B cell (primary cell): ENCODE data around the gene CYTH2. TPM values are rescaled to one million over a fixed set of nuclear protein-coding genes. Genes with fewer than 3 reads are reported as not detected.

ENCODE experiments used
- ATAC-seq: fragments of 200-7000 bp; cut with Tn5 transposase; one replicate; pipeline ENCODE4 v1.10.0; 2021; ENCODE audit warnings: low read depth, mild to moderate bottlenecking, moderate number of reproducible peaks, moderate library complexity
- CTCF ChIA-PET: fragments of 350-600 bp; sonication (Branson Sonifier 250); formaldehyde crosslinking; loops from one replicate; lab custom pipeline; 2021; ENCODE audit warnings: antibody characterized with exemption, inconsistent platforms; lab: Charles Lee
- POLR2A ChIA-PET: fragments of 350-600 bp; sonication (Branson Sonifier 250); formaldehyde crosslinking; loops from one replicate; lab custom pipeline; 2021; ENCODE audit warnings: antibody characterized with exemption; lab: Charles Lee
- DNase-seq: peaks from one replicate; pipeline ENCODE4 v3.0.0; 2013
- H2AFZ ChIP-seq: 2 replicates; pipeline ENCODE4 v1.6.1; 2012; ENCODE audit warnings: mild to moderate bottlenecking, low read depth, low read length; ENCODE audit not compliant: insufficient read depth, poor library complexity, severe bottlenecking
- H3K27ac ChIP-seq, 2 donors: 1 replicate in 1 of 2; 2 replicates in 1 of 2; pipeline ENCODE4 v1.5.1; 2012 to 2013; ENCODE audit warnings: low read length in 2 of 2, mild to moderate bottlenecking in 2 of 2, moderate library complexity in 1 of 2
- H3K27me3 ChIP-seq, 4 experiments: fragments of 200-600 bp in 1 of 4; sonication (generic) in 1 of 4; replicated peaks in 1 of 4; 1 replicate in 2 of 4; 2 replicates in 2 of 4; pipeline versions ENCODE4 v1.6.1 to v1.7.0; 2013 to 2016; ENCODE audit warnings: low read length in 3 of 4, mild to moderate bottlenecking in 2 of 4, mixed read lengths in 1 of 4, moderate library complexity in 1 of 4; ENCODE audit not compliant: insufficient read depth in 4 of 4, control insufficient read depth in 3 of 4; ENCODE audit errors: control extremely low read depth in 1 of 4
- H3K36me3 ChIP-seq, 2 experiments: replicated peaks in 1 of 2; 1 replicate in 1 of 2; 2 replicates in 1 of 2; pipeline versions ENCODE4 v1.6.1 to v1.7.1; 2013; ENCODE audit warnings: low read length in 1 of 2; ENCODE audit not compliant: insufficient read depth in 2 of 2, control insufficient read depth in 1 of 2; ENCODE audit errors: control extremely low read depth in 1 of 2, extremely low read depth in 1 of 2
- H3K4me1 ChIP-seq, 2 donors: fragments of 200-600 bp in 1 of 2; sonication (generic) in 1 of 2; 1 replicate in 1 of 2; 2 replicates in 1 of 2; pipeline versions ENCODE4 v1.5.1 to v1.6.1; 2013 to 2017; ENCODE audit warnings: low read length in 2 of 2; ENCODE audit not compliant: control insufficient read depth in 2 of 2, insufficient read depth in 2 of 2
- H3K4me2 ChIP-seq: replicated peaks from 2 replicates; pipeline ENCODE3; 2012; ENCODE audit warnings: mild to moderate bottlenecking, low read depth, low read length; ENCODE audit not compliant: poor library complexity, severe bottlenecking
- H3K4me3 ChIP-seq, 5 experiments: fragments of 200-600 bp in 1 of 5; sonication (generic) in 1 of 5; 1 replicate in 3 of 5; 2 replicates in 2 of 5; pipeline versions ENCODE4 v1.5.1 to v1.7.0; 2011 to 2016; ENCODE audit warnings: low read length in 4 of 5, mild to moderate bottlenecking in 4 of 5, low read depth in 2 of 5, control low read depth in 1 of 5, moderate library complexity in 1 of 5; ENCODE audit not compliant: insufficient read depth in 1 of 5; ENCODE audit errors: control extremely low read depth in 1 of 5, extremely low read depth in 1 of 5
- H3K79me2 ChIP-seq: fragments of 200-600 bp; sonication (generic); one replicate; pipeline ENCODE4 v1.6.0; 2016; ENCODE audit warnings: low read length; ENCODE audit not compliant: control insufficient read depth, insufficient read depth
- H3K9ac ChIP-seq: fragments of 200-600 bp; sonication (generic); 2 replicates; pipeline ENCODE4 v1.6.1; 2017; ENCODE audit warnings: mild to moderate bottlenecking, low read length, moderate library complexity
- H3K9me3 ChIP-seq, 3 donors: one replicate each; pipeline versions ENCODE4 v1.6.1 to v1.7.1; 2013; ENCODE audit warnings: low read length in 2 of 3; ENCODE audit not compliant: control insufficient read depth in 2 of 3, insufficient read depth in 1 of 3; ENCODE audit errors: control extremely low read depth in 1 of 3
- H4K20me1 ChIP-seq: 2 replicates; pipeline ENCODE4 v1.6.0; 2012; ENCODE audit warnings: mild to moderate bottlenecking, low read length; ENCODE audit not compliant: insufficient read depth, control insufficient read depth, poor library complexity, severe bottlenecking
- H3K27ac Mint-ChIP-seq: one replicate; pipeline ENCODE4 v1.8.0; 2021; ENCODE audit warnings: mixed read lengths
- H3K27me3 Mint-ChIP-seq: one replicate; pipeline ENCODE4 v1.8.0; 2021; ENCODE audit warnings: mixed read lengths
- H3K4me1 Mint-ChIP-seq: one replicate; pipeline ENCODE4 v1.8.0; 2021; ENCODE audit warnings: mixed read lengths
- H3K4me3 Mint-ChIP-seq: one replicate; pipeline ENCODE4 v1.8.0; 2021; ENCODE audit warnings: mixed read lengths
- H3K9me3 Mint-ChIP-seq: one replicate; pipeline ENCODE4 v1.8.0; 2022; ENCODE audit warnings: mixed read lengths; ENCODE audit not compliant: insufficient read depth
- EZH2 ChIP-seq: IDR thresholded peaks from 2 replicates; pipeline ENCODE4 v1.6.1; 2012; ENCODE audit warnings: borderline replicate concordance, low read depth, mild to moderate bottlenecking, moderate library complexity, low read length; ENCODE audit not compliant: insufficient read depth, poor library complexity, severe bottlenecking
- WGBS: methylation state at CpG from one replicate; pipeline ENCODE4 v1.1.5; 2013; ENCODE audit warnings: missing lambda C conversion rate; ENCODE audit not compliant: insufficient coverage; 5-methylcytosine and 5-hydroxymethylcytosine counted together
- intact Hi-C: fragments of 100-400 bp; cut with micrococcal nuclease; formaldehyde crosslinking; loops from one replicate; pipeline ENCODE4 v1.10.0; 2022
- polyA plus RNA-seq: library from polyadenylated mRNA; depleted of rRNA; stranded (reverse); fragments of >200 nt; gene quantifications from 2 replicates; pipeline ENCODE4 v1.2.3, GENCODE V29; 2012
- total RNA-seq, 2 donors: library from RNA; stranded (reverse); fragments of 120-200 nt in 1 of 2; gene quantifications; 1 replicate in 1 of 2; 2 replicates in 1 of 2; pipeline versions ENCODE4 v1.2.3 to v1.2.4, GENCODE V29; 2013 to 2022
- TF ChIP-seq, protein P1 (sequence below): fragments of 200-600 bp; IDR thresholded peaks from one replicate; pipeline ENCODE4 v1.8.0; 2022; ENCODE audit warnings: antibody characterized with exemption, mild to moderate bottlenecking

CYTH2 gene
- total and polyA plus RNA-seq, 2 donors (not counting 1 experiment from before 2014, with no cell fraction given), result 40.7 to 56.0 TPM

DNA sequence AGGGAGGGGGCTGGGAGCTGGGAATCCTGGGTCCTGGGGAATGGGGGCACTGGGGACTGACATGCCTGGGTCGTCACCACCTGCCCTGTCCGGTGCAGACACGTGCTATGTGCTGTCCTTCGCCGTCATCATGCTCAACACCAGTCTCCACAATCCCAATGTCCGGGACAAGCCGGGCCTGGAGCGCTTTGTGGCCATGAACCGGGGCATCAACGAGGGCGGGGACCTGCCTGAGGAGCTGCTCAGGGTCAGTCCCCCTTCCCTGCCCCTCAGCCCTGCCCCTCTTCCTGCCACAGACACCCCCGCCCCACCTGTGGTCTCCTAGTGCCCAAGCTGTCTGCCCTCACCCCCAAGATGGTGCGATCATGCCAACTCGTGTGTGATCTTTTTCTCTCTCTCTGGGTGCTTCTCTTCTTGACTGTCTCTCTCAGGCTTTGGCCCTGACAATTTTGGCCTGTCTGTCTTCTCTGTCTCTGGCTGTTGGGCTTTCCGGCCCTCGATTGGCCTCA, 5.0 kb downstream of the CYTH2 start:
- H3K4me3 ChIP-seq, result no peak overlapping the region
- no peak overlapping the region for H3K4me3 Mint-ChIP-seq
- H3K27ac Mint-ChIP-seq, result no peak overlapping the region
- H3K27me3 ChIP-seq, result no peaks in the 10 kb centered on the region
- no peak overlapping the region for H3K9ac ChIP-seq
- ChIA-PET CTCF (no interaction called here), POLR2A (interaction anchor here (0.6 kb wide), 1 partner anchor 639 kb away, joined by 3 read pairs; no protein-coding TSS in a partner anchor)
- H3K4me1 ChIP-seq, result peaks cover 5 to 8% of the 10 kb centered on the region in 2 donors
- H3K27ac ChIP-seq, result no peak overlapping the region
- H4K20me1 ChIP-seq, result peaks cover 9% of the 10 kb centered on the region
- peaks cover 2 to 49% of the 10 kb centered on the region in 2 experiments for H3K36me3 ChIP-seq
- no peaks in the 10 kb centered on the region for H3K9me3 Mint-ChIP-seq
- no peaks in the 10 kb centered on the region for H3K27me3 Mint-ChIP-seq
- peaks cover 11% of the 10 kb centered on the region for H3K79me2 ChIP-seq
- 94% methylated on average over 16 of the region's 16 CpGs for WGBS
- peaks cover 12% of the 10 kb centered on the region for H3K4me1 Mint-ChIP-seq
- DNase-seq (no peak), ATAC-seq (no peak)
- intact Hi-C loops, result no loop called here
- no peak overlapping the region for H2AFZ ChIP-seq
- TF ChIP-seq, protein P1, sequence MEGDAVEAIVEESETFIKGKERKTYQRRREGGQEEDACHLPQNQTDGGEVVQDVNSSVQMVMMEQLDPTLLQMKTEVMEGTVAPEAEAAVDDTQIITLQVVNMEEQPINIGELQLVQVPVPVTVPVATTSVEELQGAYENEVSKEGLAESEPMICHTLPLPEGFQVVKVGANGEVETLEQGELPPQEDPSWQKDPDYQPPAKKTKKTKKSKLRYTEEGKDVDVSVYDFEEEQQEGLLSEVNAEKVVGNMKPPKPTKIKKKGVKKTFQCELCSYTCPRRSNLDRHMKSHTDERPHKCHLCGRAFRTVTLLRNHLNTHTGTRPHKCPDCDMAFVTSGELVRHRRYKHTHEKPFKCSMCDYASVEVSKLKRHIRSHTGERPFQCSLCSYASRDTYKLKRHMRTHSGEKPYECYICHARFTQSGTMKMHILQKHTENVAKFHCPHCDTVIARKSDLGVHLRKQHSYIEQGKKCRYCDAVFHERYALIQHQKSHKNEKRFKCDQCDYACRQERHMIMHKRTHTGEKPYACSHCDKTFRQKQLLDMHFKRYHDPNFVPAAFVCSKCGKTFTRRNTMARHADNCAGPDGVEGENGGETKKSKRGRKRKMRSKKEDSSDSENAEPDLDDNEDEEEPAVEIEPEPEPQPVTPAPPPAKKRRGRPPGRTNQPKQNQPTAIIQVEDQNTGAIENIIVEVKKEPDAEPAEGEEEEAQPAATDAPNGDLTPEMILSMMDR, result no peak
- TF ChIP-seq EZH2, result no peak
- no peak overlapping the region for H3K4me2 ChIP-seq
- no peaks in the 10 kb centered on the region for H3K9me3 ChIP-seq

DNA sequence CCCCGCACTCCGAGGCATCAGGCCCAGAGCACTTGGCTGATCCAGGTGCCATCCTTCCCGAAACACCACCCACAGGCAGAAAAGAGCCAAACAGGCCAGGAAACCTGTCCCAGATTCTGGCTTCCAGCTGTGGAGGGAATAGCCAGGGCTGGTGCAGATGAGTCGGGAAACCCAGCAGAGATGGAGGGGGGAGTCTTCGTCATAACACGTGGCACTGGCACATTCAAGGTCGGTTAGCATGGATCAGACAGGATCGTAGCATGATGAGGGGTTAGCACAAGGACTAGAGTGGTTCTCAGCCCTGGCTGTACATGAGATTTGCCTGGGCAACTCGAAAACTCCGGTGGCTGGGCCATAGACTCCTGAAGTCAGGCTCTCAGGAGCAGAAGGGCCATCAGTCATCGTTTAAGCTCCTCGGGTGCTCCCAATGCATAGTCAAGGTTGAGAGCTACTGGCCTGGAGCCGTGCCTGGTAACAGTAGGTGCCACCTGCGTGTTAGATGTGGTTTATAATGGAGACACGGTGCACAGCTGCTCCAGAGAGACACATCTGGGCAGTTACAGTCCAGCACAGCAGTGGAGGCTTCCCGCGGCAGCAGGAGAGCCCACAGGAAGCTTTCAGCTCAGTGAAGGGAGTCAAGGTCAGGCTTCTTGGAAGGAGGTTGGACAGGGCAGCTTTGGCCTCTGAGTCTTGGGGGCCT, 6.3 kb downstream of the CYTH2 start:
- CTCF ChIA-PET, result interaction anchor here (0.6 to 1.2 kb wide), 2 partner anchors 12 to 14 kb away, joined by 3 to 4 read pairs; no protein-coding TSS in a partner anchor
- intact Hi-C loops, result no loop called here
- H3K9me3 ChIP-seq, result peaks cover 0 to 4% (median 0%) of the 10 kb centered on the region in 3 donors
- no peak overlapping the region for H3K4me2 ChIP-seq
- no peaks in the 10 kb centered on the region for H3K9me3 Mint-ChIP-seq
- POLR2A ChIA-PET, result no interaction called here
- no peak overlapping the region for H3K9ac ChIP-seq
- H2AFZ ChIP-seq, result no peak overlapping the region
- ATAC-seq (no peak), DNase-seq (no peak)
- peaks cover under 1% of the 10 kb centered on the region for H4K20me1 ChIP-seq
- no peaks in the 10 kb centered on the region for H3K79me2 ChIP-seq
- peaks cover 0 to 4% of the 10 kb centered on the region in 2 donors for H3K4me1 ChIP-seq
- no peaks in the 10 kb centered on the region for H3K27me3 ChIP-seq
- H3K27me3 Mint-ChIP-seq, result no peaks in the 10 kb centered on the region
- TF ChIP-seq EZH2, result no peak
- TF ChIP-seq, protein P1, result no peak
- H3K36me3 ChIP-seq, result peaks cover 2 to 46% of the 10 kb centered on the region in 2 experiments
- H3K4me3 ChIP-seq, result no peak overlapping the region
- H3K4me1 Mint-ChIP-seq, result peaks cover 10% of the 10 kb centered on the region
- no peak overlapping the region for H3K4me3 Mint-ChIP-seq
- WGBS, result 96% methylated on average over 17 of the region's 17 CpGs
- H3K27ac ChIP-seq, result no peak overlapping the region
- no peak overlapping the region for H3K27ac Mint-ChIP-seq
